Measurements from ENCODE around the gene TBCK.
"Not testable (repeated sequence)": the region's sequence is repeated elsewhere in the genome, so short reads cannot be mapped to it uniquely, and the experiment has no call there.

TBCK gene

DNA sequence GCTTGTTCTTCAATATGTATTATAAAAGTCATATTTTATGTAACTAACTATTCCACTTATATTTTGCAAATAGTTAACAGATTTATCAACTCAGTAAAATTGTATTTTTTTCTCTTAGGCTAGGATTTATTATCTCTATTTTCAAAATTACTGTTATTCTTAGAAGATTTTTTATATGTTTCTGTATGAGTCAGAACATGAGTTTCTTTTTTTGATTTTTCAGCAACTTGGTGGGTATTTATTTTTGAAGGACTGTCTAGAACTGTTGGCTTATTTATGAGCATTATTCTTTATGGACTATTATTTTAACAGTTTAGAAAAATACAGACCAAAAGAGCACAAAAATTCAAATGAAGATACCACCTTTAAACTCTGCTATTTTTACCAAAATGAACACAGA lies 7.1 kb upstream of the TBCK start:
- H3K4me3 ChIP-seq (ENCODE audit: low read depth, low read length) = no peak overlapping the region
- TF ChIP-seq, protein P1, sequence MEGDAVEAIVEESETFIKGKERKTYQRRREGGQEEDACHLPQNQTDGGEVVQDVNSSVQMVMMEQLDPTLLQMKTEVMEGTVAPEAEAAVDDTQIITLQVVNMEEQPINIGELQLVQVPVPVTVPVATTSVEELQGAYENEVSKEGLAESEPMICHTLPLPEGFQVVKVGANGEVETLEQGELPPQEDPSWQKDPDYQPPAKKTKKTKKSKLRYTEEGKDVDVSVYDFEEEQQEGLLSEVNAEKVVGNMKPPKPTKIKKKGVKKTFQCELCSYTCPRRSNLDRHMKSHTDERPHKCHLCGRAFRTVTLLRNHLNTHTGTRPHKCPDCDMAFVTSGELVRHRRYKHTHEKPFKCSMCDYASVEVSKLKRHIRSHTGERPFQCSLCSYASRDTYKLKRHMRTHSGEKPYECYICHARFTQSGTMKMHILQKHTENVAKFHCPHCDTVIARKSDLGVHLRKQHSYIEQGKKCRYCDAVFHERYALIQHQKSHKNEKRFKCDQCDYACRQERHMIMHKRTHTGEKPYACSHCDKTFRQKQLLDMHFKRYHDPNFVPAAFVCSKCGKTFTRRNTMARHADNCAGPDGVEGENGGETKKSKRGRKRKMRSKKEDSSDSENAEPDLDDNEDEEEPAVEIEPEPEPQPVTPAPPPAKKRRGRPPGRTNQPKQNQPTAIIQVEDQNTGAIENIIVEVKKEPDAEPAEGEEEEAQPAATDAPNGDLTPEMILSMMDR (IDR thresholded peaks at IDR 0.05; ENCODE audit: borderline replicate concordance, insufficient read depth, low read depth, low read length) = no peak

- not testable (repeated sequence) for H3K4me3 ChIP-seq (ENCODE audit: low read depth, low read length)
Observed at GRCh38 chr4:106321814-106322213, 5.8 kb upstream of the TBCK start.

DNA sequence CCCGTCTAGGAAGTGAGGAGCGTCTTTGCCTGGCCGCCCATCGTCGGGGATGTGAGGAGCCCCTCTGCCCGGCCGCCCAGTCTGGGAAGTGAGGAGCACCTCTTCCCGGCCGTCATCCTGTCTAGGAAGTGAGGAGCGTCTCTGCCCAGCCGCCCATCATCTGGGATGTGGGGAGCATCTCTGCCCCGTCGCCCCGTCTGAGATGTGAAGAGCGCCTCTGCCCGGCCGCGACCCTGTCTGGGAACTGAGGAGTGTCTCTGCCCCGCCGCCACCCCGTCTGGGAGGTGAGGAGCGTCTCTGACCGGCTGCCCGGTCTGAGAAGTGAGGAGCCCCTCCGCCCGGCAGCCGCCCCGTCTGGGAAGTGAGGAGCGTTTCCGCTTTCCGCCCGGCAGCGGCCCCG lies 5.2 kb upstream of the TBCK start:
- H3K4me3 ChIP-seq (ENCODE audit: low read depth, low read length) = not testable (repeated sequence)

DNA sequence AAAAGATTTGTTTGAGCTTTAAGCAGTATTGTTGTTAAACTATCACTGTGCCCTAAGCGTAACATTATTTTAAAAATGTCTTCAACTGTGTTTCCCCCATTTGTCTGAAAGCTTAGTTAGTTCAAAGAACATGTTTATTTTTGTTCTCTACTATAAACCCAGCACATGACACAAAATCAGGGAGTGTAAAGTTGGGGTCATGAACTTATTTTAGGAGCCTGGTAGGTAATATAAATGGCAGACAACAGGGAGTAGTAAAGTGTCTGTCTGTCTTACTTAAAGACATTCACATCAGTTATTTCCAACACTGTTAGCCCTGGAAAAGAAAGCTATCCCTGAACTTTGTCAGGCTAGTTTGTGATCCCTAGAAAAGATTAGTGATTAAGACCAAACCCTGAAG lies 4.2 kb upstream of the TBCK start:
- TF ChIP-seq, protein P1 (IDR thresholded peaks at IDR 0.05; ENCODE audit: borderline replicate concordance, insufficient read depth, low read depth, low read length) = no peak

DNA sequence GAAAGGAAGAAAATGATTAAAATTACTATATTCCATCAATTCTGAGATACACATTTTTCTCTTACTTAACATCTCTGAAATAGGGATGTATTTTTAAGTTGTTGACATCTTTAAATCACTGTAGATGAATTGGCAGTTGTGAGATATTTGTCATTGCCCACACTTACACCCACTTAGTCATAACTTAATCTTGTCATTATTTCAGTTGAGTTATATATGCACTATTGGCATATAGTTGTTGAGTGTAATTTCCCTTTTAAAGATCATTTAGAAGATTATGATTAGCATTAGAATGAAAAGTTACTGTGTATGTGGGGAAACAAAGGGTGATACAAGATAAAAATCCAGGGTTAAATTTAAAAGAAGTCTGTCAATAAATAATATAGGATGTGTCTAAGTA lies 2.5 kb upstream of the TBCK start:
- TF ChIP-seq, protein P1 (IDR thresholded peaks at IDR 0.05; ENCODE audit: borderline replicate concordance, insufficient read depth, low read depth, low read length) = no peak
- H3K4me3 ChIP-seq (ENCODE audit: low read depth, low read length) = no peak overlapping the region

More for the DNA sequence above, 4.2 kb upstream of the TBCK start:
- H3K4me3 ChIP-seq (ENCODE audit: low read depth, low read length) = no peak overlapping the region

- TF ChIP-seq, protein P1 (IDR thresholded peaks at IDR 0.05; ENCODE audit: borderline replicate concordance, insufficient read depth, low read depth, low read length) = no peak
- no peak overlapping the region for H3K4me3 ChIP-seq (ENCODE audit: low read depth, low read length)
Observed at GRCh38 chr4:106317815-106318214, 1.8 kb upstream of the TBCK start.

- H3K4me3 ChIP-seq (ENCODE audit: low read depth, low read length) = peak overlapping the region; percentile 94
- TF ChIP-seq, protein P1 (IDR thresholded peaks at IDR 0.05; ENCODE audit: borderline replicate concordance, insufficient read depth, low read depth, low read length) = no peak
Observed at GRCh38 chr4:106316773-106317409, 882 bp upstream of the TBCK start.

DNA sequence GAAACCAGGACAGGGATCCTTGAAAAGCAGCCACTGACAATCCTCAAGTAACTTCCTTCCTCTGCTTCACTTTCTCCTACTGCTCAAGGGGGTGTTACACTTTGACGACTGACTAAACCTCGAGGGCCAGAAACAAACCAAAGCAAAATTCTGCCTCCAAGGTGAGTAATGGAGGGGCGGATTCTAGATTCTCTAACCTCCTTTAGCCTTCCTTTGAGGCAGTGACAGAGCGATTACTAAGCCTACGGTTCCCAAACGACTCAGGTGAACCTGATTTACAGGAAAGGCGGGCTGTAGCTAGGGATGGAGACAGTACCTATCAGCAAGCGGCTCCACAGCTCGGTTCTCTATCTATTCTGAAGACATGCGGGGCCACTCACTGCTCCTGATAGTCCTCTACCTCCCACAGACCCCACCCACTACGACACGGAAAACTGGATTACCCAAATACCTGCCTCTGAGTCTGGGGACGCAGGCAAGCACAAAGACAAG lies 487 bp downstream of the TBCK start:
- TF ChIP-seq, protein P1 (IDR thresholded peaks at IDR 0.05; ENCODE audit: borderline replicate concordance, insufficient read depth, low read depth, low read length) = no peak
- H3K4me3 ChIP-seq (ENCODE audit: low read depth, low read length) = peak overlapping the region; percentile 94

All from GM12875 (cell line).